Measurements from ENCODE around the gene MYL10. TPM values are rescaled to one million over a fixed set of nuclear protein-coding genes. Genes with fewer than 3 reads are reported as not detected.

The MYL10 gene
- total and polyA plus RNA-seq, 2 of the 8 experiments (the other 6 are each of a cell fraction or from before 2014, with no cell fraction given): 0.18 TPM; not detected in 1

DNA sequence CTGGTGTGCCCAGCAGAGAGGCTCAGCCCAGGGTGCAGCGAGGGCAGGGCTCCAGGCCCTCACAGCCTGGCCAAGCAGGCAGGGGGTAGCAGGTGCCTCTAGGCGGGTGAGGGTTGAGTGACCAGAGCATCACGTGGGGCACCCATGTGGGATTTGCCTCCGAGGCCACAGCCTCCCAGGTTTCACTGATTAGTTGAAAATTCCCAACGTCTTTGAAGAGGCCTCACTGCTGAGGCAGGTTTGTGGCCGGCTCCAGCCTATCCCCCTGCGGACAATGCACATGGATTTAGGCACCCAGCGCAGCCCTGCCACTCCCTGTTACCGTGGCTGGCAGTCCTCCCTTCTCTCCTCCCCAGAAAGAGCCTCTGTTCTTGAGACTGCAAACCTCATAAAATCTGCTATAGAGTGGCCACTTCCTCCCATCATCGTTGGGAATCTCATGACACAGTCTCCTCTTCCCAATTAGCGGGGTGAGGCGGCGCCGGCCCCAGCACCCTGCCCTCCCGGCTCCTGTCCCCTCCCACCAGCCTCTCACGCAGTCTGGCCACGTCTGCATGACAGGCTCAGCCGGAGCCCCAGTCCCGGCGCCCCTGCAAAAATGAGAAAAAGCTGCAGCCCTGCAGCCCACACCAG is 10.8 kb downstream of the MYL10 start:
- H3K4me2 ChIP-seq (ENCODE audit: insufficient read depth in 1 of 2, low read depth in 2 of 2, low read length in 2 of 2): no peak overlapping the region
- WGBS, 2 experiments (ENCODE audit: extremely low coverage in 1 of 2, insufficient coverage in 1 of 2, insufficient read length in 1 of 2, insufficient replicate concordance in 2 of 2, low coverage in 1 of 2, low lambda C conversion rate in 2 of 2, missing lambda C conversion rate in 1 of 2): 85% methylated on average over 20 of the region's 20 CpGs; no CpG with 5 or more reads in 1 of the 2 experiments
- TF ChIP-seq, protein P1, sequence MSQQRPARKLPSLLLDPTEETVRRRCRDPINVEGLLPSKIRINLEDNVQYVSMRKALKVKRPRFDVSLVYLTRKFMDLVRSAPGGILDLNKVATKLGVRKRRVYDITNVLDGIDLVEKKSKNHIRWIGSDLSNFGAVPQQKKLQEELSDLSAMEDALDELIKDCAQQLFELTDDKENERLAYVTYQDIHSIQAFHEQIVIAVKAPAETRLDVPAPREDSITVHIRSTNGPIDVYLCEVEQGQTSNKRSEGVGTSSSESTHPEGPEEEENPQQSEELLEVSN (IDR thresholded peaks at IDR 0.05): no peak
- no peak for TF ChIP-seq HDAC6 (IDR thresholded peaks at IDR 0.05; ENCODE audit: low read depth, low read length)

More for the DNA sequence above, 10.8 kb downstream of the MYL10 start:
- no peaks in the 10 kb centered on the region for H3K79me1 ChIP-seq (ENCODE audit: low read depth, low read length)
- H3K27me3 ChIP-seq (replicated peaks in 1 of 4; ENCODE audit: control insufficient read depth in 3 of 4, extremely low read depth in 1 of 4, insufficient read depth in 3 of 4, low read length in 3 of 4): no peaks in the 10 kb centered on the region
- H3K18ac ChIP-seq (ENCODE audit: extremely low read depth, low read length): no peak overlapping the region
- DNase-seq (ENCODE audit: low read depth in 1 of 2, low spot score in 2 of 2) (no peak), FAIRE-seq (no peak)
- no peaks in the 10 kb centered on the region for H3K36me3 ChIP-seq (ENCODE audit: control insufficient read depth in 2 of 4, insufficient read depth in 4 of 4, low read length in 3 of 4)
- H2BK5ac ChIP-seq (ENCODE audit: low read depth, low read length): no peak overlapping the region
- H3K27ac ChIP-seq (ENCODE audit: low read depth, low read length): no peak overlapping the region
- H2AFZ ChIP-seq (ENCODE audit: low read length): no peak overlapping the region
- no peak overlapping the region for H3K4ac ChIP-seq (replicated peaks; ENCODE audit: insufficient read length, low read depth, low read length)
- H2BK20ac ChIP-seq (ENCODE audit: low read length): no peak overlapping the region
- no peak overlapping the region for H4K91ac ChIP-seq (replicated peaks; ENCODE audit: insufficient read length, low read length)
- no peaks in the 10 kb centered on the region for H3K79me2 ChIP-seq (ENCODE audit: control insufficient read depth in 1 of 2, insufficient read depth in 2 of 2, low read length in 2 of 2)
- H2BK15ac ChIP-seq (ENCODE audit: low read length): no peak overlapping the region
- H4K5ac ChIP-seq (ENCODE audit: insufficient read length, low read depth, low read length): no peak overlapping the region
- H4K8ac ChIP-seq (ENCODE audit: extremely low read depth, insufficient read depth, low read length): no peak overlapping the region
- no peak overlapping the region for H3K23ac ChIP-seq (ENCODE audit: insufficient read length)
- CTCF ChIA-PET (ENCODE audit: partially characterized antibody): interaction anchor here (0.5 kb wide), 1 partner anchor 50 kb away, joined by 3 read pairs; no protein-coding TSS in a partner anchor
- no peak overlapping the region for H3K9ac ChIP-seq (replicated peaks in 1 of 4; ENCODE audit: extremely low read depth in 1 of 4, low read depth in 3 of 4, low read length in 3 of 4)
- no peak overlapping the region for H2BK12ac ChIP-seq (ENCODE audit: low read depth, low read length)
- H2BK120ac ChIP-seq (replicated peaks; ENCODE audit: low read depth, low read length): no peak overlapping the region
- POLR2A ChIA-PET (ENCODE audit: partially characterized antibody): no interaction called here
- peaks cover 0 to 19% (median 12%) of the 10 kb centered on the region in 4 experiments; a peak in 5 of 7 replicates for H3K4me1 ChIP-seq (replicated peaks in 1 of 4; ENCODE audit: control insufficient read depth in 3 of 4, insufficient read depth in 4 of 4, low read length in 3 of 4)
- no peak overlapping the region for H2AK5ac ChIP-seq (ENCODE audit: low read depth, low read length)
- H3K56ac ChIP-seq (replicated peaks; ENCODE audit: insufficient read length, low read depth, low read length): no peak overlapping the region
- no peak overlapping the region for H3K14ac ChIP-seq (ENCODE audit: insufficient read length)
- H3K9me3 ChIP-seq (ENCODE audit: insufficient read depth in 2 of 2, low read depth in 1 of 2, low read length in 1 of 2): no peaks in the 10 kb centered on the region
- no peaks in the 10 kb centered on the region for H3K23me2 ChIP-seq (ENCODE audit: low read depth, low read length)
- H3K4me3 ChIP-seq (ENCODE audit: extremely low read depth in 1 of 4, insufficient read depth in 2 of 4, low read depth in 3 of 4, low read length in 4 of 4): no peak overlapping the region
- H4K20me1 ChIP-seq (replicated peaks in 1 of 2; ENCODE audit: control insufficient read depth in 1 of 2, insufficient read depth in 2 of 2, low read length in 2 of 2): no peaks in the 10 kb centered on the region
